ENCODE measurements around the gene CYB5A.

DNA sequence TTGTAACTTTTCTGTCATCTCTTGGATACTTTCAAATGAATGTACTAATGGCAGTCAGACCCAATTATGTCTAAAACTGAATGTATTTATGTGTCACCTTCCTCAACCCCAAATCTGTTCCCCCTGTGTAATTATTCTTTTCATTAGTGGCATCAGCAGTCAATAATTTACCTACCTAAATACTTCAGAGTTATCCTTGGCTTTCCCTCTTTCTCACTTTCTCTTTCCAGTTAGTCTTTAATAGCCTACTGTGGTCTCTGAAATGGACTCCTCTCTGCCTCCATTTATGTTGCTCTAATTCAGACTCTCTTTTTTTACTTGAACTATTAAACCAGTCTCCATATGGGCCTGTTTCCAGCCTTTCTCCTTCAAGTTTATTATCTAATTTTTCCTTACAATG, 44.9 kb upstream of the CYB5A start:
- TF ChIP-seq CTCF (conservative IDR thresholded peaks at IDR 0.05) (no peak), ZFX (IDR thresholded peaks at IDR 0.05) (no peak)
